HepG2 (cell line): ENCODE results near the gene EXOC7. TPM values are rescaled to one million over a fixed set of nuclear protein-coding genes. Genes with fewer than 3 reads are reported as not detected.
A peak's percentile ranks its signal among the peaks of the same experiment; 100 is the strongest.

Source experiments
- DNMT1 ChIP-seq: sonication (generic); formaldehyde crosslinking; IDR thresholded peaks from 2 replicates; pipeline ENCODE4 v1.5.1; 2020; ENCODE audit warnings: mild to moderate bottlenecking, missing genetic modification reagents
- EHMT2 ChIP-seq: fragments of 200-600 bp; sonication (generic); IDR thresholded peaks from 2 replicates; pipeline ENCODE4 v1.7.0; 2017; ENCODE audit warnings: antibody characterized with exemption, low read depth, low read length, borderline replicate concordance
- FOXO4 ChIP-seq: sonication (generic); formaldehyde crosslinking; conservative IDR thresholded peaks from 2 replicates; pipeline ENCODE4 v1.8.1; 2023; ENCODE audit warnings: missing genetic modification reagents
- HDAC6 ChIP-seq: fragments of 200-600 bp; sonication (generic); IDR thresholded peaks from 2 replicates; pipeline ENCODE4 v1.7.0; 2017; ENCODE audit warnings: mild to moderate bottlenecking, antibody characterized with exemption, low read length, low read depth
- POLR2AphosphoS5 ChIP-seq: IDR thresholded peaks from 2 replicates; pipeline ENCODE4 v1.6.1; 2012; ENCODE audit warnings: low read depth, low read length
- SMAD9 ChIP-seq: sonication (generic); formaldehyde crosslinking; IDR thresholded peaks from 2 replicates; pipeline ENCODE4 v1.5.1; 2020; ENCODE audit warnings: mild to moderate bottlenecking, missing genetic modification reagents
- YY1 ChIP-seq: IDR thresholded peaks from 2 replicates; pipeline ENCODE4 v1.6.1; 2011; ENCODE audit warnings: low read length, low read depth, moderate library complexity, mild to moderate bottlenecking; ENCODE audit not compliant: insufficient read depth, insufficient replicate concordance
- ZBTB20 ChIP-seq: sonication (generic); formaldehyde crosslinking; IDR thresholded peaks from 2 replicates; pipeline ENCODE4 v1.8.1; 2023; ENCODE audit warnings: missing genetic modification reagents, low read depth, mild to moderate bottlenecking, borderline replicate concordance
- ZBTB7B ChIP-seq: sonication (generic); formaldehyde crosslinking; IDR thresholded peaks from 2 replicates; pipeline ENCODE4 v1.4.0; 2020; ENCODE audit warnings: missing genetic modification reagents
- ZFP41 ChIP-seq: sonication (generic); formaldehyde crosslinking; IDR thresholded peaks from 2 replicates; pipeline ENCODE4 v1.4.0; 2020; ENCODE audit warnings: mild to moderate bottlenecking, missing genetic modification reagents, borderline replicate concordance
- ZFP90 ChIP-seq: sonication (generic); formaldehyde crosslinking; IDR thresholded peaks from 2 replicates; pipeline ENCODE4 v1.8.0; 2022; ENCODE audit warnings: missing genetic modification reagents, mild to moderate bottlenecking, inconsistent platforms, borderline replicate concordance
- ZKSCAN1 ChIP-seq: fragments of 150-350 bp; IDR thresholded peaks from 2 replicates; pipeline ENCODE4 v1.6.1; 2014; ENCODE audit warnings: low read length
- ZNF101 ChIP-seq: sonication (generic); formaldehyde crosslinking; IDR thresholded peaks from 2 replicates; pipeline ENCODE4 v1.4.0; 2020; ENCODE audit warnings: mild to moderate bottlenecking, low read depth, missing genetic modification reagents, borderline replicate concordance
- ZNF430 ChIP-seq: sonication (generic); formaldehyde crosslinking; IDR thresholded peaks from 2 replicates; pipeline ENCODE4 v1.9.0; 2021; ENCODE audit warnings: mild to moderate bottlenecking, missing genetic modification reagents
- ZNF558 ChIP-seq: sonication (generic); formaldehyde crosslinking; IDR thresholded peaks from 2 replicates; pipeline ENCODE4 v1.9.0; 2022; ENCODE audit warnings: mild to moderate bottlenecking, missing genetic modification reagents, borderline replicate concordance
- ZNF652 ChIP-seq: IDR thresholded peaks from 2 replicates; pipeline ENCODE4 v1.6.1; 2016; ENCODE audit warnings: low read depth, borderline replicate concordance
- ZNF674 ChIP-seq: sonication (generic); formaldehyde crosslinking; IDR thresholded peaks from 2 replicates; pipeline ENCODE4 v1.5.0; 2020; ENCODE audit warnings: low read depth, mild to moderate bottlenecking, missing genetic modification reagents
- ZNF710 ChIP-seq: sonication (generic); formaldehyde crosslinking; IDR thresholded peaks from 2 replicates; pipeline ENCODE4 v1.5.0; 2020; ENCODE audit warnings: mild to moderate bottlenecking, missing genetic modification reagents, borderline replicate concordance
- ZNF768 ChIP-seq: sonication (generic); formaldehyde crosslinking; IDR thresholded peaks from 2 replicates; pipeline ENCODE4 v1.4.0; 2020; ENCODE audit warnings: missing genetic modification reagents
- ZNF83 ChIP-seq: sonication (generic); formaldehyde crosslinking; IDR thresholded peaks from 2 replicates; pipeline ENCODE4 v1.4.0; 2020; ENCODE audit warnings: missing genetic modification reagents, mild to moderate bottlenecking, borderline replicate concordance
- ZNF850 ChIP-seq: sonication (generic); formaldehyde crosslinking; conservative IDR thresholded peaks from 2 replicates; pipeline ENCODE4 v1.9.0; 2021; ENCODE audit warnings: mild to moderate bottlenecking, missing genetic modification reagents
- ZNF879 ChIP-seq: sonication (generic); formaldehyde crosslinking; IDR thresholded peaks from 2 replicates; pipeline ENCODE4 v1.8.1; 2023; ENCODE audit warnings: missing genetic modification reagents
- polyA plus RNA-seq, 8 experiments: library from polyadenylated mRNA; depleted of rRNA in 3 of 8; stranded (reverse) in 7 of 8; unstranded in 1 of 8; fragments of >200 nt; fragmentation: Illumina TruSeq in 4 of 8; extraction: Trizol in 4 of 8; gene quantifications; 2 replicates each; pipeline versions ENCODE4 v1.2.1 to v1.2.3, GENCODE V29; 2011 to 2016; ENCODE audit warnings: low read depth in 4 of 8, missing spikeins in 1 of 8, mixed read lengths in 1 of 8; ENCODE audit not compliant: insufficient read depth in 1 of 8
- total RNA-seq, 5 experiments: library from RNA; depleted of rRNA; stranded (reverse); fragments of >200 nt; fragmentation: Illumina TruSeq; extraction: Trizol; gene quantifications; 2 replicates each; pipeline ENCODE4 v1.2.3, GENCODE V29; 2016; ENCODE audit warnings: low read depth in 1 of 5
- TF ChIP-seq, protein P1 (sequence below): sonication (generic); formaldehyde crosslinking; IDR thresholded peaks from 2 replicates; pipeline ENCODE4 v1.4.0; 2020; ENCODE audit warnings: missing genetic modification reagents
- TF ChIP-seq, protein P2 (sequence below): sonication (generic); formaldehyde crosslinking; IDR thresholded peaks from 2 replicates; pipeline ENCODE4 v1.4.0; 2020; ENCODE audit warnings: missing genetic modification reagents

EXOC7 gene
- total and polyA plus RNA-seq, 2 of the 13 experiments (the other 11 are each of a cell fraction or from before 2014, with no cell fraction given): 86.9 to 116 TPM

- no peak for TF ChIP-seq EHMT2
- peak; percentile 45; the same call in 1 of the 2 replicates for TF ChIP-seq POLR2AphosphoS5
- TF ChIP-seq ZNF101 (CRISPR knock-in tag): no peak
- peak; percentile 64 for TF ChIP-seq ZBTB20
- TF ChIP-seq ZNF710 (CRISPR knock-in tag): peak; percentile 81; the same call in 1 of the 2 replicates
- peak; percentile 27 for TF ChIP-seq YY1
- 0 out of 2 replicates have a peak, but pooled peaks have one; percentile 6 for TF ChIP-seq ZFP41 (CRISPR knock-in tag)
- TF ChIP-seq ZKSCAN1: no peak
- no peak for TF ChIP-seq ZNF652 (CRISPR knock-in tag)
- no peak for TF ChIP-seq DNMT1 (CRISPR knock-in tag)
- TF ChIP-seq ZNF850 (CRISPR knock-in tag): no peak
- TF ChIP-seq ZNF768 (CRISPR knock-in tag): peak; percentile 53; the same call in 1 of the 2 replicates
- TF ChIP-seq ZNF674: no peak
- peak; percentile 73; the same call in 1 of the 2 replicates for TF ChIP-seq ZNF879 (CRISPR knock-in tag)
- TF ChIP-seq ZFP90 (CRISPR knock-in tag): peak; percentile 95
- TF ChIP-seq, protein P1, sequence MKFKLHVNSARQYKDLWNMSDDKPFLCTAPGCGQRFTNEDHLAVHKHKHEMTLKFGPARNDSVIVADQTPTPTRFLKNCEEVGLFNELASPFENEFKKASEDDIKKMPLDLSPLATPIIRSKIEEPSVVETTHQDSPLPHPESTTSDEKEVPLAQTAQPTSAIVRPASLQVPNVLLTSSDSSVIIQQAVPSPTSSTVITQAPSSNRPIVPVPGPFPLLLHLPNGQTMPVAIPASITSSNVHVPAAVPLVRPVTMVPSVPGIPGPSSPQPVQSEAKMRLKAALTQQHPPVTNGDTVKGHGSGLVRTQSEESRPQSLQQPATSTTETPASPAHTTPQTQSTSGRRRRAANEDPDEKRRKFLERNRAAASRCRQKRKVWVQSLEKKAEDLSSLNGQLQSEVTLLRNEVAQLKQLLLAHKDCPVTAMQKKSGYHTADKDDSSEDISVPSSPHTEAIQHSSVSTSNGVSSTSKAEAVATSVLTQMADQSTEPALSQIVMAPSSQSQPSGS (CRISPR knock-in tag): no peak; the same call in 1 of the 2 replicates
- TF ChIP-seq ZBTB7B (CRISPR knock-in tag): peak; percentile 95
- peak; percentile 78; the same call in 1 of the 2 replicates for TF ChIP-seq ZNF430 (CRISPR knock-in tag)
- peak; percentile 11; the same call in 1 of the 2 replicates for TF ChIP-seq SMAD9 (CRISPR knock-in tag)
- no peak for TF ChIP-seq ZNF83
- TF ChIP-seq FOXO4 (CRISPR knock-in tag): 0 out of 2 replicates have a peak, but pooled peaks have one; percentile 62
- TF ChIP-seq HDAC6: no peak
- TF ChIP-seq ZNF558 (CRISPR knock-in tag): no peak
- TF ChIP-seq, protein P2, sequence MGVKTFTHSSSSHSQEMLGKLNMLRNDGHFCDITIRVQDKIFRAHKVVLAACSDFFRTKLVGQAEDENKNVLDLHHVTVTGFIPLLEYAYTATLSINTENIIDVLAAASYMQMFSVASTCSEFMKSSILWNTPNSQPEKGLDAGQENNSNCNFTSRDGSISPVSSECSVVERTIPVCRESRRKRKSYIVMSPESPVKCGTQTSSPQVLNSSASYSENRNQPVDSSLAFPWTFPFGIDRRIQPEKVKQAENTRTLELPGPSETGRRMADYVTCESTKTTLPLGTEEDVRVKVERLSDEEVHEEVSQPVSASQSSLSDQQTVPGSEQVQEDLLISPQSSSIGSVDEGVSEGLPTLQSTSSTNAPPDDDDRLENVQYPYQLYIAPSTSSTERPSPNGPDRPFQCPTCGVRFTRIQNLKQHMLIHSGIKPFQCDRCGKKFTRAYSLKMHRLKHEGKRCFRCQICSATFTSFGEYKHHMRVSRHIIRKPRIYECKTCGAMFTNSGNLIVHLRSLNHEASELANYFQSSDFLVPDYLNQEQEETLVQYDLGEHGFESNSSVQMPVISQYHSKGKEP (CRISPR knock-in tag): no peak
Measured at GRCh38 chr17:76138234-76138895, 34.8 kb upstream of the EXOC7 start (continued).
